ENCODE results near the gene NBPF1.
"Not testable (repeated sequence)": the region's sequence is repeated elsewhere in the genome, so short reads cannot be mapped to it uniquely, and the experiment has no call there.

Gene NBPF1

DNA sequence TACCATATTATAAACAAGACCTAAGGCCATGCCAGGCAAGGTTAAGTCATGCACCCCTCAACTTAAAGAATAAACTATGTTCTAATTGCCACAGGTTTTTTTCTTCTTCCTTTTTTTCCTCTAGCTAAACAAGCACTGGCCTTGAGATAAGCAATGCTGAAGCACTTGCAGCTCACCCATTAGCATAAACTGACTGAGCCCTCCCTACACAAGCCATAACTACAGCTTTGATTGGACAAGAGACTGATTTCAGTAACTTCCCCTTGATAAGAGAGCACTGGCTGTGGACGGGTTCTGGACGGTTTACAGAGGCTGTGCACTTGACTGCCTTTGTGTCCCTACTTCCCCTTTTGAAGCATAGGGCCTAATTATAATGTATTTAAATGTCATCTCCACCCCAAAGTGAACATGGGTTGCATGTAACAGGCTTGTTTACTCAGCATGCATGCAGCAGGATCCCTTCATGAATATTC lies 72.9 kb downstream of the NBPF1 start:
- peak in 1 of 2 experiments; percentile 6 for DNase-seq

DNA sequence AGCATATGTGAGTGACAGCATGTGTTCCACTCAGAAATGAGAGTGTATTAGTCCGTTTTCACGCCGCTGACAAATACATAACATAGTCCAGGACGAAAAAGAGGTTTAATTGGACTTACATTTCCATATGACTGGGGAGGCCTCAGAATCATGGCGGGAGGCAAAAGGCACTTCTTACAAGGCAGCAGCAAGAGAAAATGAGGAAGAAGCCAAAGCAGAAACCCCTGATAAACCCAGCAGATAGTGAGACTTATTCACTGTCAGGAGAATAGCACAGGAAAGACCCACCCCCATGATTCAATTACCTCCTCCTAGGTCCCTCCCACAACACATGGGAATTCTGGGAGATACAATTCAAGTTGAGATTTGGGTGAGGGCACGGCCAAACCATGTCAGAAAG lies 75.8 kb downstream of the NBPF1 start:
- DNase-seq, result not testable (repeated sequence)

GRCh38 chr1:16536796-16537195 lies 76.6 kb downstream of the NBPF1 start:
- DNase-seq, result not testable (repeated sequence)

- not testable (repeated sequence) for DNase-seq
Measured at GRCh38 chr1:16535898-16536297, 77.5 kb downstream of the NBPF1 start.

DNA sequence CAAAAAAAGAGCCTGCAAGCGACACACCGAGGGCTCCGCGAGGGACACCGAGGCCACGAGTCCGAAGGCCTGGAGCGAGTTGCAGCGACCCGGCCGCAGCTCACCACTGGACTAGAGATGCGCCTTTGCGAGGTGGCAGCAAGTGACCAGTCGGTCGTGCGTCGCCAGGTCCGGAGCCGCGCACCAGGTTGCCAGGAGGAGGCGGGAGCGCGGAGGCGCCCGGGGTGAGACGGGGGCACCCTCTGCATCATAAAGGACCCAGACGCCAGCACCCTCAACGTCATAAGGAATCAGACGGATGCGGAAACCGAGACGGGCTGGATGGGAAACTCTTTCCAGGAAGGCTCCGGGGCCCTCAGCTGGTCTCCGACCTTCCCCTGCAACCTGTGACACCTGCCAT lies 77.9 kb downstream of the NBPF1 start:
- not testable (repeated sequence) for DNase-seq

DNA sequence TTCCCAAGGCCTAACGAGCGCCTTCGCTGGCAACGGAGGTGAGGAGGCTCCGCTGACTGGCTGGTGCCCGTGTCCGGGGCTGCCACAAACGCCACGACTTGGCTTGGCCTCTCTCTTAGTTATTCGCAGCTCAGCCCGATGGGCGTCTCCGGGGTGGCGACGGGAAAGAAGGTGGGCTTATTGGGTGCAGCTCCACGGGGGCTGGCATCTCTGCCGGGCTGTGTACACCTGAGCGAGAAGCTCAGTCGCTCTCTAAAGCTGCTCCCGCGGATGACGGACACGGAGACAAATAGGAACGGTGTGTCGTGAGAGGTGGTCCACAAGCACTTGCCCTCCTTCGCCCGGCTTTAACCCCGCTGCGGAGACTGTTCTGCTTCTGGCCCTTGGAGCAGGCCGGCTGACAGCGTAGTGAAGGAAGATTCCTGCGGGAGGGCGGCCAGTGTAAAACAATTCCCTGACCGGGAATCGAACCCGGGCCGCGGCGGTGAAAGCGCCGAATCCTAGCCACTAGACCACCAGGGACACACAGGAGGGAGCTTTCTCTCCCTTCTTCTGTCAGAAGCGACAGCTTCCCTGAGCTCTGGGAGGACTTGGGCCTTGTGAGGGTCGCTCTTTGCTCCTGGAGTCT lies 78.4 kb downstream of the NBPF1 start:
- not testable (repeated sequence) for DNase-seq

GRCh38 chr1:16534239-16534828 lies 79.0 kb downstream of the NBPF1 start:
- not testable (repeated sequence) for DNase-seq

- not testable (repeated sequence) for DNase-seq
Measured at GRCh38 chr1:16532235-16532991, 81.0 kb downstream of the NBPF1 start.

- not testable (repeated sequence) for DNase-seq
Measured at GRCh38 chr1:16528338-16528737, 85.0 kb downstream of the NBPF1 start.

- not testable (repeated sequence) for DNase-seq
Measured at GRCh38 chr1:16525769-16526168, 87.6 kb downstream of the NBPF1 start.

- DNase-seq, result not testable (repeated sequence)
Measured at GRCh38 chr1:16521679-16522078, 91.7 kb downstream of the NBPF1 start.

DNA sequence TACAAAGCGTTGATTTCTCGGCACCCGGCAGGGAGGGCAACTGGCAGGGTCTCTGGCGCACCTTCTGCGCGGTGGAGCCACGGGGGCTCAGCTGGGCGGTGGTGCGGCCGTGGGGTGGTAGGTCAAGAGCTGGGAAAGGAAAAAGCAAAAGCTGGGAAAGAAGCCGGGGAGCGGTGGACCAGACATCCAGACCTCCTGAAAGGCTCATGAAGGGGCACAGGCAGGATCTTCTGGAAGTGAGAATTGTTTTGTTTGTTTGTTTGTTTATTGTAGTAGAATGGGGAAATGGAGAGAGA lies 92.1 kb downstream of the NBPF1 start:
- no peak for DNase-seq

DNA sequence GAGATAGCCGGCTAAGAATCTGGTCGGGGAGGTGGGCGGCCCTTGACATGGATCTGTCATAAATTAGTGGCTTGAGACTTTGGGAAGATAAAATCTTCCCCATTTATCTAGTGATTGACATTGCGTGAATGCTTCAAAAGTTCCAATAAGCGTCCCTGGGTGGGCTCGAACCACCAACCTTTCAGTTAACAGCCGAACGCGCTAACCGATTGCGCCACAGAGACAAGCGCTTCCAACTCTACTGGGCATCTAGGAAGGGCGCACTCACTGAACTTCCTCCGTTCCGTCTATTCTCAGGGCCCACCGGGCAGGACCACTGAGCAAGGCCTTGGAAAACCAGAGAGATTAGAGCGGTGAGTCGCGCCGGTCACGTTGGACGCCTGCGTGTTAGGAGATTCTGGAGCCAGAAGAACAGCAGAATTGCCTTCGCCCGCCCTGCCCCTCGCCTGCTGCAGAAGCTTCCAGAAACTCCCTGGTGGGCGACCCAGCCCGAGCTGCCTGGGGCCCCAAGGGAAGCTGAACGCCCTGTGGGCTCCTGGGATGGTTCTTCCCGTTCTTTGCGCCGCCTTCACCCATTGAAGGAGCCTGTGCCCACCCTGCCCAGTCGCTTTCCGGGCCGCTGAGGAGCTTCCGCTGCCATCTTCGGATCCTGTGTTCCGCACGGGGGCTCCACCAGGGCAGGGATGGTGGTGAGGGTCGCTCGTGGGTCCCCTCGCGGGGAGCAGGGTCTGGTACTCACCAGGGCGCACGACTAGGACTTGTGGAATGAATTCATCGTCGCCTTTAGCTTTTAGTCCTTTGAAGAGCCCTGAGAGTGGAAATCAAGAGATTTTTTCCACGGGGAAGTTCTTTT lies 92.7 kb downstream of the NBPF1 start:
- not testable (repeated sequence) for DNase-seq

GRCh38 chr1:16519255-16519951 lies 94.0 kb downstream of the NBPF1 start:
- DNase-seq, result not testable (repeated sequence)

GRCh38 chr1:16518913-16519254 lies 94.5 kb downstream of the NBPF1 start:
- not testable (repeated sequence) for DNase-seq

DNA sequence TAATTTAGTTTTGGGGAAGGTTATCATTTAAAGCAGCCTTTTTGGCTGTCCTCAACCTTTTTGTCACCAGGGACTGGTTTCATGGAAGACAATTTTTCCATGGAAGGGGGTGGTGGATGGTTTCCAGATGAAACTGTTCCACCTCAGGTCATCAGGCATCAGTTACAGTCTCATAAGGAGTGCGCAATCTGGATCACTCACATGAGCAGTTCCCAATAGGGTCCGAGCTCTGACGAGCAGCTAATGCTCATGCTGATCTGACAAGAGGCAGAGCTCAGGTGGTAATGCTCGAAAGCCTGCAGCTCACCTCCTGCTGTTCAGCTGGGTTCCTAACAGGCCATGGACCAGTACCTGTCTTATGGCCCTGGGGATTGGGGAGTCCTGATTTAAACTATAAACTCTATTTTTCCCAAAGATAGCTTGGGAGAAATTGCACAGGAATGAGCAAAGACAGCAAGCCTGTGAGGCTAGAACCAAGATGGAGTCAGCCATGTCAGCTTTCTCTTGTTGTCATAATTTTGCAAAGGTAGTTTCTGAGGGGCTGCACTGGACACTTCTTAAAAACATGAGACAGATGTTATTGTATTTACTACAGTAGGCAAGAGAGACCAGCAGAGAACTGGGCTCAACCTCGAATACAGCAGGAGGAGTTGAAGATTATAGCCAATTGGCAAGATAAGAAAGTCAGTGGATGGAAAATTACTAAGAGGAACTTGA lies 96.5 kb downstream of the NBPF1 start:
- DNase-seq, result not testable (repeated sequence)

DNA sequence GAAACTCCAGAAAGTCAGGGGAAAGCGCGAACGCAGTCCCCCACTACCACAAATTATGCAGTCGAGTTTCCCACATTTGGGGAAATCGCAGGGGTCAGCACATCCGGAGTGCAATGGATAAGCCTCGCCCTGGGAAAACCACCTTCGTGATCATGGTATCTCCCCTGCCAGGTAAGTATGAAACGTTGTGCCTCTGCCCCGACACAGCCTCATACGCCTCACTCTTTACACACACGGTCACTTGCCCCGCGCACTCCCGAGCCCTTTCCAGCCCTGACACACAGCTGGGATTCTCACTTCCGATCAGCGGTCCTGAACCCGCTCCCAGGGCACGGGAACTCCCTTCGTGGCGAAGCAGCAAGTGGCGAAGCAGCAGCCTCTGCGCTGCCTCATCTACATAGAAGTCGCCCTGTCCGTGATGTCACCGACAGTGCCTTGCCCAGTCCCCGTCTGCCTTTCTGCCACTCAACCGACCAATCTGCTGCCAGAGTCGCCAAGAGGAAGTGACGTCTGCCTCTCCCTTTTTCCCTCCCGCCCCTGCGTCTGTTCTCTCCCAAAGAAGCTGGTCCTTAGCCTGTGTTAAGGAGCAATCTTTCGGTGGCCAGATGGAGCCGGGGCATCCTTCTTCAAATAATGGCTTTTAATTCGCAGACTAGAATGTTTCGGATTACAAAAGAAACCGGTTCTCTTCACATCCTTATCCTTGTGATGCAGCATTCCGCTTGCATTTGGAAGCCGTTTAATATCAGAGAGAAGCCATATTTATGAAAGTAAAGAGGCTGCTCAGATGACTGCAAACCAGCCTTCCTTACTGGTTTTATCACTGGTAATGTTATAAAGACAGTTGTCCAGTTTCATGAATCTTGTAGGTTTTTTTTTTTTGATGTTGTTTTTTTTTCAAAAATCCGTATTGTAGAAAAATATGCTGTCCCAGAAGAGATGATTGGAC lies 99.0 kb downstream of the NBPF1 start, which contains the start of gene RNU1-1:
RNU1-1 (minus strand) TSS at position 179 of the 949 bp plus-strand sequence.
- peak; percentile 51 to 74 for DNase-seq

DNA sequence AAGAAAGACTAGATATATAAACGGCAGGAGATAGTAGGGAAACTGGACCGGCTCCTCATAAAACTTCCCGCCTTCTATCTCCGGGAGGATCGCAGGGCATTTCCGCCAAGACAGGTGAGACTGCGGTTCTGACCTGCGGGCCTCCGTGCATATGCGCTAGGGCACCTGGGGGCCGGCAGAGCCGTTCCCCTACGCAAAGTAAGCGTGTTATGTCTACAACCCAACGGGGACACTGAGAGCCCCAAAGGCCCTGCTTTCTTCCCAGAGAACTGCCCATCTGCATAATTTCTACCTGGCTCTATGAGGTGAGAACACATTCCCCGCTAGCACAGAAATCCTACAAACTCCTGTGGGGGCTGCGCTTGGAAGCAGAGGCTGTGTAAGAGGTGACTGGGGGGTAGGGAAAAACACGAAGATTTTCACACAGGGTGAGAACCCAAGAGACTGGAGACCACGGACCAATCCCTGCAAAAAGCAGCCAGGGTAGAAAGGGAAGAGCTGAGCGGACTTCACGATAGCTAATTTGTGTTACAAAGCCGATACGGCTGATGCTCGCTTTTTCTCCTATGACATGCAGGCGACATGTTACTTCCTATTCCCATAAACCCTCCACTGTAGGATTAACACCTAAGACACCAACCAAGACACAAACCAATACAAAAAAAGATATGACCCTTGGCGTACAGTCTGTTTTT lies 99.8 kb downstream of the NBPF1 start:
- DNase-seq, result peak; percentile 82 to 85

- not testable (repeated sequence) for DNase-seq
Measured at GRCh38 chr1:16512624-16513411, 100.5 kb downstream of the NBPF1 start.

All from Kasumi-1 (cell line).